Suprapubic skin (tissue), 4 donors: ENCODE measurements around the gene TXNDC17. TPM values are rescaled to one million over a fixed set of nuclear protein-coding genes. Genes with fewer than 3 reads are reported as not detected.

Experiments used
- DNase-seq, 2 donors: peaks; one replicate each; pipeline ENCODE4 v3.0.0-alpha.2; 2019; ENCODE audit warnings: low spot score in 2 of 2
- H3K27ac ChIP-seq: fragments of 200-600 bp; sonication (generic); one replicate; pipeline ENCODE4 v1.5.1; 2019
- H3K27me3 ChIP-seq: fragments of 200-600 bp; sonication (generic); one replicate; pipeline ENCODE4 v1.5.1; 2019
- H3K36me3 ChIP-seq: fragments of 200-600 bp; sonication (generic); one replicate; pipeline ENCODE4 v1.5.1; 2019
- H3K4me1 ChIP-seq: fragments of 200-600 bp; sonication (generic); one replicate; pipeline ENCODE4 v1.5.1; 2019
- H3K4me3 ChIP-seq: fragments of 200-600 bp; sonication (generic); one replicate; pipeline ENCODE4 v1.5.1; 2019; ENCODE audit warnings: mild to moderate bottlenecking
- H3K9me3 ChIP-seq: fragments of 200-600 bp; sonication (generic); one replicate; pipeline ENCODE4 v1.5.1; 2019
- EP300 ChIP-seq: sonication (generic); formaldehyde crosslinking; IDR thresholded peaks from one replicate; pipeline ENCODE4 v1.6.1; 2017; ENCODE audit warnings: antibody characterized with exemption
- POLR2A ChIP-seq, 2 donors: fragments of 450-650 bp; IDR thresholded peaks; one replicate each; pipeline ENCODE4 v1.6.1; 2017; ENCODE audit warnings: antibody characterized with exemption in 2 of 2, mild to moderate bottlenecking in 2 of 2, moderate library complexity in 2 of 2
- POLR2AphosphoS5 ChIP-seq, 3 donors: sonication (generic); formaldehyde crosslinking; IDR thresholded peaks; one replicate each; pipeline ENCODE4 v1.6.1; 2017; ENCODE audit warnings: antibody characterized with exemption in 3 of 3
- WGBS: methylation state at CpG from one replicate; pipeline ENCODE4 v1.1.5; 2018; 5-methylcytosine and 5-hydroxymethylcytosine counted together
- total RNA-seq, 4 donors: library from RNA; depleted of rRNA; stranded (reverse); fragments of >200 nt; gene quantifications; one replicate each; pipeline ENCODE4 v1.1.0, GENCODE V29; 2016
- TF ChIP-seq, protein P1 (sequence below), 2 donors: fragments of 200-600 bp in 1 of 2; fragments of 450-650 bp in 1 of 2; sonication (generic) in 1 of 2; IDR thresholded peaks; one replicate each; pipeline ENCODE4 v1.5.1; 2016 to 2019; ENCODE audit warnings: antibody characterized with exemption in 2 of 2, mild to moderate bottlenecking in 1 of 2, moderate library complexity in 1 of 2

The TXNDC17 gene
- total RNA-seq, 4 donors from 2014 or later = 30.0 to 153 (median 92.9) TPM

DNA sequence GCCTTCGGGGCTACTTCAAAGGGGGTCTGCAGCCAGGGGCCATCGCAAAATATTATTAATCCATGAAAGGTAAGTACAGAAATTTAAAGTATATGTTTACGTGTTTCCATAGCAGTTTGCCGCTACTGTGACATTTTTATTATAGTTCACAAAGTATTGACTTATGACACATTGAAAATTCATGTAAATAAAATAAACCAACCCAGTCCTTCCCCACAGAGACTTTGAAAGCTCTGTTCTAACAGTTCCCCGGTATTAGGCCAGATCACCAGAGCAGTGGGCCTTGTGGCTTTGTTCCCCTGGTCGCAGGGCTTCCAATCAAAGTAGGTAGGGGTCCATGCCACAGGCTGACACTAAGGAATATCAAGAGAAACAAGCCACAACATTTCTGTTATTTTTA, 14.2 kb upstream of the TXNDC17 start:
- H3K27ac ChIP-seq = no peak overlapping the region
- no peaks in the 10 kb centered on the region for H3K27me3 ChIP-seq
- WGBS = 87% methylated on average over 6 of the region's 6 CpGs
- no peaks in the 10 kb centered on the region for H3K9me3 ChIP-seq
- no peak for TF ChIP-seq EP300
- no peak for TF ChIP-seq POLR2A (IDR thresholded peaks at IDR 0.05)
- no peak for TF ChIP-seq POLR2AphosphoS5 (IDR thresholded peaks at IDR 0.05)
- TF ChIP-seq, protein P1, sequence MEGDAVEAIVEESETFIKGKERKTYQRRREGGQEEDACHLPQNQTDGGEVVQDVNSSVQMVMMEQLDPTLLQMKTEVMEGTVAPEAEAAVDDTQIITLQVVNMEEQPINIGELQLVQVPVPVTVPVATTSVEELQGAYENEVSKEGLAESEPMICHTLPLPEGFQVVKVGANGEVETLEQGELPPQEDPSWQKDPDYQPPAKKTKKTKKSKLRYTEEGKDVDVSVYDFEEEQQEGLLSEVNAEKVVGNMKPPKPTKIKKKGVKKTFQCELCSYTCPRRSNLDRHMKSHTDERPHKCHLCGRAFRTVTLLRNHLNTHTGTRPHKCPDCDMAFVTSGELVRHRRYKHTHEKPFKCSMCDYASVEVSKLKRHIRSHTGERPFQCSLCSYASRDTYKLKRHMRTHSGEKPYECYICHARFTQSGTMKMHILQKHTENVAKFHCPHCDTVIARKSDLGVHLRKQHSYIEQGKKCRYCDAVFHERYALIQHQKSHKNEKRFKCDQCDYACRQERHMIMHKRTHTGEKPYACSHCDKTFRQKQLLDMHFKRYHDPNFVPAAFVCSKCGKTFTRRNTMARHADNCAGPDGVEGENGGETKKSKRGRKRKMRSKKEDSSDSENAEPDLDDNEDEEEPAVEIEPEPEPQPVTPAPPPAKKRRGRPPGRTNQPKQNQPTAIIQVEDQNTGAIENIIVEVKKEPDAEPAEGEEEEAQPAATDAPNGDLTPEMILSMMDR (IDR thresholded peaks at IDR 0.05) = no peak
- H3K4me1 ChIP-seq = no peaks in the 10 kb centered on the region
- H3K4me3 ChIP-seq = no peak overlapping the region
- H3K36me3 ChIP-seq = peaks cover 54% of the 10 kb centered on the region
- no peak for DNase-seq

DNA sequence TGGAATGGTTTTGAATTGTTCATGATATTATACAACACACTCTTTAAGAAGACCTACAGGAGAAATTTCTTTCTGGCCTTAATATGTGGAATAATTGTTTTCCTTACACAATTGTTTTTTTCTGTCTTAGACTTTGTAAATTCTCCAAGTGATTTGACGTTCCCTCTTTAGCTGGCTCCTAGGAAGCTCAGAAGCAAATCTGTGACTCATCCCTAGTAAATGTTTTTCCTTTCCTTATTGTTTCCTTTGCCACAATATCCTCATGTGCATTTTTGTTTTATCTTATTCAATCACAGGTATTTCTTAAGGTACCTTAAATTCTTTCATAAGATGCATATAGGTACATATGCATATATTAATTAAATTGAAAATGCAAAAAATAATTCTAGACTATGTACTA, 13.8 kb upstream of the TXNDC17 start:
- no peaks in the 10 kb centered on the region for H3K4me1 ChIP-seq
- H3K4me3 ChIP-seq = no peak overlapping the region
- no peak for TF ChIP-seq POLR2A (IDR thresholded peaks at IDR 0.05)
- TF ChIP-seq POLR2AphosphoS5 (IDR thresholded peaks at IDR 0.05) = no peak
- TF ChIP-seq, protein P1 (IDR thresholded peaks at IDR 0.05) = no peak
- no peak for TF ChIP-seq EP300
- no peak overlapping the region for H3K27ac ChIP-seq
- H3K36me3 ChIP-seq = peaks cover 54% of the 10 kb centered on the region
- WGBS = 70% methylated on average over 1 of the region's 1 CpG
- DNase-seq = no peak
- H3K27me3 ChIP-seq = no peaks in the 10 kb centered on the region
- H3K9me3 ChIP-seq = no peaks in the 10 kb centered on the region

DNA sequence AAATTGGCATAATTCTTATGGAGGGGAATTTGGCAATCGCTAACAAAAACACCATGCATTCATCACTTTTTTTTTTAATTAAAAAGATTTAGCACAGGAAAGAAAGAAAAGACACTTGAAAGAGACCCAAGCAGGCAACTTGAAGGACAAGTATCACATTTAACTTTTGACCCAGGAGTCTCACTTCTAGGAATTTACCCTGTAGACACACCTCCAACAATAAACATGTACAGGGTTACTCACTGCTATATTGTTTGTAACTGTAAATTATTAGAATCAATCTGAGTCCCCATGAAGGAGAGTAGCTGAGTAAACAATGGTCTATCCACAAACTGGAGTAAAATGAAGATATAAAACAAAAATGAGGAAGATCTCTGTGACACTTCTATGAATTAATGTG, 10.5 kb upstream of the TXNDC17 start:
- H3K27ac ChIP-seq = no peak overlapping the region
- DNase-seq = no peak
- H3K27me3 ChIP-seq = no peaks in the 10 kb centered on the region
- peaks cover 54% of the 10 kb centered on the region for H3K36me3 ChIP-seq
- no peaks in the 10 kb centered on the region for H3K9me3 ChIP-seq
- WGBS = 100% methylated on average over 1 of the region's 1 CpG
- no peak for TF ChIP-seq POLR2AphosphoS5 (IDR thresholded peaks at IDR 0.05)
- TF ChIP-seq POLR2A (IDR thresholded peaks at IDR 0.05) = no peak
- TF ChIP-seq EP300 = no peak
- TF ChIP-seq, protein P1 (IDR thresholded peaks at IDR 0.05) = no peak
- H3K4me1 ChIP-seq = no peaks in the 10 kb centered on the region
- no peak overlapping the region for H3K4me3 ChIP-seq

DNA sequence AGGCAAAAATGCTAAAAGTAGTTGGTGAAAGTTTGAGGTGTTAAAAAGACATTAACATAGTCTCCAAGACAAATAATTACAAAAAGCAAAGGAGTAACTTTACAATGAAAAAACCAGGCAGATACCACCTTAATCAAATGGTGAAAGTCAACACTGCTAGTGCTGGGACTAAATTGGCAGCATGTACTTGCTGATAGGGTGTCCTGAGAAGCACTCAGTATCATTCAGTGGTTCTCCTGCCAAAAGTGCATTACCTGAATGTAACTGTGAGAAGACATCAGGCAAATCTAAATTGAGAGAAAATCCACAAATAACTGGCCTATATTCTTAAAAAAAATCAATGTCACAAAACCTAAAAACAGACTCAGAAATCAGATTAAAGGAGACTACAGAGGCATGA, 8.3 kb upstream of the TXNDC17 start:
- H3K4me1 ChIP-seq = no peaks in the 10 kb centered on the region
- no peak for TF ChIP-seq EP300
- TF ChIP-seq, protein P1 (IDR thresholded peaks at IDR 0.05) = no peak
- no peak for TF ChIP-seq POLR2AphosphoS5 (IDR thresholded peaks at IDR 0.05)
- no peak for TF ChIP-seq POLR2A (IDR thresholded peaks at IDR 0.05)
- peaks cover 43% of the 10 kb centered on the region for H3K36me3 ChIP-seq
- H3K9me3 ChIP-seq = no peaks in the 10 kb centered on the region
- DNase-seq = no peak
- H3K4me3 ChIP-seq = no peak overlapping the region
- no peaks in the 10 kb centered on the region for H3K27me3 ChIP-seq
- H3K27ac ChIP-seq = no peak overlapping the region

DNA sequence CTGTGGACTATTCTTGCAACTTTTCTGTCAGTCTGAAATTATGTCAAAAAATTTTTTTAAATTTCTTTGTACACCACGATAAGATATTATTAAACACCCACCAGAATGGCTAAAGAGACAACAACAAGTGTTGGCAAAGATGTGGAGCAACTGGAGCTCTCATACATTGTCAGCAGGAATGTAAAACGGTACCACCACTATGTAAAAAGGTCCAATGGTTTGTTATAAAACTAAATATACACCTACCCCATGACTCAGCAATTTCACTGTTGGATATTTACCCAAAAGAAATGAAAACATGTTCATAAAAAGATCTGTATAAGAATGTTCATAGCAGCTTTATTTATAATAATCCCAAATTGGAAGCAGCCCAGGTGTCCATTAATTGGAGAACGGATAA, 7.6 kb upstream of the TXNDC17 start:
- Histone ChIP-seq H3K27me3 (no peaks in the 10 kb centered on the region), H3K27ac (no peak overlapping the region), H3K9me3 (no peaks in the 10 kb centered on the region), H3K4me3 (no peak overlapping the region), H3K36me3 (peaks cover 36% of the 10 kb centered on the region), H3K4me1 (peaks cover 7% of the 10 kb centered on the region)
- TF ChIP-seq POLR2AphosphoS5 (IDR thresholded peaks at IDR 0.05) (no peak), EP300 (no peak), POLR2A (IDR thresholded peaks at IDR 0.05) (no peak)
- TF ChIP-seq, protein P1 (IDR thresholded peaks at IDR 0.05) = no peak
- whole genome bisulfite sequencing = 95% methylated on average over 3 of the region's 3 CpGs
- no peak for DNase-seq
